Dedifferentiated amniotic fluid mesenchymal stem cell (primary cell): ENCODE data around the gene PAX5.

Source experiments
- DNase-seq: peaks from one replicate; pipeline ENCODE4 v3.0.0-alpha.2; 2016; ENCODE audit errors: extremely low spot score

Gene PAX5

GRCh38 chr9:37025071-37025822, 8.8 kb downstream of the PAX5 start:
- DNase-seq = no peak

- DNase-seq = no peak
These were observed 16.5 kb downstream of the PAX5 start for GRCh38 chr9:37017546-37017945.

GRCh38 chr9:37011530-37011929, 22.5 kb downstream of the PAX5 start:
- no peak for DNase-seq

- no peak for DNase-seq
These were observed 23.1 kb downstream of the PAX5 start for GRCh38 chr9:37010976-37011375.

GRCh38 chr9:37010180-37010579, 23.9 kb downstream of the PAX5 start:
- DNase-seq = no peak

GRCh38 chr9:37007295-37007694, 26.8 kb downstream of the PAX5 start:
- DNase-seq = no peak

GRCh38 chr9:37005517-37006140, 28.4 kb downstream of the PAX5 start:
- DNase-seq = no peak

- no peak for DNase-seq
These were observed 29.6 kb downstream of the PAX5 start for GRCh38 chr9:37004424-37004935.

- DNase-seq = no peak
These were observed 31.5 kb downstream of the PAX5 start for GRCh38 chr9:37002413-37003217.

- DNase-seq = no peak
These were observed 32.0 kb downstream of the PAX5 start for GRCh38 chr9:37002036-37002412.

GRCh38 chr9:37001459-37001858, 32.6 kb downstream of the PAX5 start:
- no peak for DNase-seq

GRCh38 chr9:36999728-37000333, 34.2 kb downstream of the PAX5 start:
- no peak for DNase-seq

- DNase-seq = no peak
These were observed 36.7 kb downstream of the PAX5 start for GRCh38 chr9:36997414-36997813.

- DNase-seq = no peak
These were observed 37.4 kb downstream of the PAX5 start for GRCh38 chr9:36996706-36997086.

GRCh38 chr9:36995927-36996705, 38.0 kb downstream of the PAX5 start:
- no peak for DNase-seq

GRCh38 chr9:36993933-36994764, 39.9 kb downstream of the PAX5 start:
- no peak for DNase-seq

- DNase-seq = no peak
These were observed 41.4 kb downstream of the PAX5 start for GRCh38 chr9:36992501-36993316.

GRCh38 chr9:36991516-36992134, 42.4 kb downstream of the PAX5 start:
- no peak for DNase-seq

- no peak for DNase-seq
These were observed 45.2 kb downstream of the PAX5 start for GRCh38 chr9:36988848-36989247.
